ENCODE measurements around the gene MERTK. TPM values are rescaled to one million over a fixed set of nuclear protein-coding genes. Genes with fewer than 3 reads are reported as not detected.

MERTK gene
- total and polyA plus RNA-seq, 2 donors from 2014 or later = 9.2 to 32.2 TPM

- Histone ChIP-seq H3K4me3 (ENCODE audit: low read length in 3 of 3) (no peak overlapping the region), H3K9me3 (ENCODE audit: control insufficient read depth in 2 of 3, insufficient read depth in 1 of 3, low read length in 3 of 3) (no peaks in the 10 kb centered on the region), H3K27me3 (ENCODE audit: control insufficient read depth, insufficient read depth, low read length) (no peaks in the 10 kb centered on the region), H3K36me3 (ENCODE audit: control insufficient read depth in 2 of 3, insufficient read depth in 3 of 3, low read length in 3 of 3) (peaks cover 0 to 7% (median 0%) of the 10 kb centered on the region in 3 donors), H3K4me1 (ENCODE audit: control insufficient read depth in 2 of 3, insufficient read depth in 2 of 3, low read depth in 1 of 3, low read length in 3 of 3) (peaks cover 0 to 24% (median 14%) of the 10 kb centered on the region in 3 donors), H3K27ac (ENCODE audit: low read depth in 2 of 2, low read length in 2 of 2) (peak overlapping the region; percentile 74 to 84), H3K9ac (ENCODE audit: low read length in 3 of 3) (peak overlapping the region in 1 of 3 donors; percentile 15)
- TF ChIP-seq CTCF (IDR thresholded peaks at IDR 0.05; ENCODE audit: borderline replicate concordance, extremely low read depth, insufficient read depth) = no peak
- intact Hi-C loops (cut with DNase I) = no loop called here
- peak in 4 of 5 donors; percentile 49 to 94 (median 66) for DNase-seq
- FAIRE-seq = peak; percentile 89
Observed at GRCh38 chr2:111919794-111920608, 21.6 kb downstream of the MERTK start.

GRCh38 chr2:111923276-111923804 is 24.9 kb downstream of the MERTK start:
- DNase-seq = peak in 4 of 5 donors; percentile 68 to 86 (median 76)

GRCh38 chr2:111924617-111925107 is 26.3 kb downstream of the MERTK start:
- no peak overlapping the region for H3K4me3 ChIP-seq (ENCODE audit: low read length in 3 of 3)
- no peaks in the 10 kb centered on the region for H3K9me3 ChIP-seq (ENCODE audit: control insufficient read depth in 2 of 3, insufficient read depth in 1 of 3, low read length in 3 of 3)
- intact Hi-C loops (cut with DNase I) = no loop called here
- H3K27ac ChIP-seq (ENCODE audit: low read depth in 2 of 2, low read length in 2 of 2) = no peak overlapping the region
- H3K4me1 ChIP-seq (ENCODE audit: control insufficient read depth in 2 of 3, insufficient read depth in 2 of 3, low read depth in 1 of 3, low read length in 3 of 3) = peaks cover 0 to 13% (median 5%) of the 10 kb centered on the region in 3 donors
- DNase-seq (no peak), FAIRE-seq (no peak)
- no peak overlapping the region for H3K9ac ChIP-seq (ENCODE audit: low read length in 3 of 3)
- H3K36me3 ChIP-seq (ENCODE audit: control insufficient read depth in 2 of 3, insufficient read depth in 3 of 3, low read length in 3 of 3) = peaks cover 0 to 7% (median 4%) of the 10 kb centered on the region in 3 donors
- no peak for TF ChIP-seq CTCF (IDR thresholded peaks at IDR 0.05; ENCODE audit: borderline replicate concordance, extremely low read depth, insufficient read depth)
- no peaks in the 10 kb centered on the region for H3K27me3 ChIP-seq (ENCODE audit: control insufficient read depth, insufficient read depth, low read length)

More at GRCh38 chr2:111923276-111923804, 24.9 kb downstream of the MERTK start:
- H3K4me1 ChIP-seq (ENCODE audit: control insufficient read depth in 2 of 3, insufficient read depth in 2 of 3, low read depth in 1 of 3, low read length in 3 of 3) = peaks cover 0 to 25% (median 10%) of the 10 kb centered on the region in 3 donors
- H3K9ac ChIP-seq (ENCODE audit: low read length in 3 of 3) = no peak overlapping the region
- no peak overlapping the region for H3K27ac ChIP-seq (ENCODE audit: low read depth in 2 of 2, low read length in 2 of 2)
- H3K4me3 ChIP-seq (ENCODE audit: low read length in 3 of 3) = no peak overlapping the region
- no peaks in the 10 kb centered on the region for H3K9me3 ChIP-seq (ENCODE audit: control insufficient read depth in 2 of 3, insufficient read depth in 1 of 3, low read length in 3 of 3)
- H3K27me3 ChIP-seq (ENCODE audit: control insufficient read depth, insufficient read depth, low read length) = no peaks in the 10 kb centered on the region
- peaks cover 0 to 7% (median 2%) of the 10 kb centered on the region in 3 donors for H3K36me3 ChIP-seq (ENCODE audit: control insufficient read depth in 2 of 3, insufficient read depth in 3 of 3, low read length in 3 of 3)
- intact Hi-C loops (cut with DNase I) = no loop called here
- FAIRE-seq = no peak
- TF ChIP-seq CTCF (IDR thresholded peaks at IDR 0.05; ENCODE audit: borderline replicate concordance, extremely low read depth, insufficient read depth) = no peak

Data from kidney (tissue), 14 donors.